Endothelial cell of umbilical vein (primary cell): Measurements from ENCODE around the gene SLC35D2. TPM values are rescaled to one million over a fixed set of nuclear protein-coding genes. Genes with fewer than 3 reads are reported as not detected.

Experiments used
- BruUV-seq: library from RNA; stranded (reverse); fragments of 400-500 nt; replicated peaks from 2 replicates; lab custom pipeline; 2021; lab: Mats Ljungman, UMichigan
- CTCF ChIA-PET: fragments of 300-600, 350-600 bp; sonication (Branson Sonifier 250); formaldehyde crosslinking; loops from one replicate; lab custom pipeline; 2021; ENCODE audit warnings: antibody characterized with exemption, inconsistent platforms; lab: Charles Lee
- POLR2A ChIA-PET: fragments of 300-600, 350-600 bp; sonication (Branson Sonifier 250); formaldehyde crosslinking; loops from one replicate; lab custom pipeline; 2021; ENCODE audit warnings: antibody characterized with exemption, inconsistent platforms; lab: Charles Lee
- DNase-seq: peaks from one replicate; pipeline ENCODE4 v3.0.0-alpha.2; 2011; ENCODE audit warnings: low read depth, low spot score
- FAIRE-seq: peaks from 2 replicates; lab custom pipeline; 2011; peaks lifted over from hg19 to GRCh38; lab: Jason Lieb, UNC
- H2AFZ ChIP-seq: 2 replicates; pipeline ENCODE4 v1.6.0; 2012; ENCODE audit warnings: low read depth, low read length, control low read depth, inconsistent platforms
- H3K27ac ChIP-seq: 2 replicates; pipeline ENCODE4 v1.5.1; 2011; ENCODE audit warnings: low read depth, mild to moderate bottlenecking, control low read depth, low read length, moderate library complexity; ENCODE audit not compliant: insufficient read depth
- H3K27me3 ChIP-seq, 2 experiments: 2 replicates each; pipeline versions ENCODE4 v1.6.0 to v1.6.1; 2011; ENCODE audit warnings: low read length in 2 of 2, mixed read lengths in 1 of 2; ENCODE audit not compliant: control insufficient read depth in 2 of 2, insufficient read depth in 2 of 2
- H3K36me3 ChIP-seq, 2 experiments: 2 replicates in 1 of 2; 3 replicates in 1 of 2; pipeline ENCODE4 v1.5.1; 2011; ENCODE audit warnings: low read length in 2 of 2, mild to moderate bottlenecking in 1 of 2, moderate library complexity in 1 of 2; ENCODE audit not compliant: control insufficient read depth in 2 of 2, insufficient read depth in 2 of 2; ENCODE audit errors: extremely low read depth in 1 of 2
- H3K4me1 ChIP-seq: 3 replicates; pipeline ENCODE4 v1.5.1; 2011; ENCODE audit warnings: mild to moderate bottlenecking, low read length; ENCODE audit not compliant: control insufficient read depth, insufficient read depth; ENCODE audit errors: extremely low read depth
- H3K4me2 ChIP-seq: 2 replicates; pipeline ENCODE4 v1.6.1; 2011; ENCODE audit warnings: low read length, control low read depth, mixed read lengths; ENCODE audit not compliant: insufficient read depth
- H3K4me3 ChIP-seq, 3 experiments: fragments of 200-600 bp in 1 of 3; sonication (generic), shearing (Covaris generic) in 1 of 3; replicated peaks in 1 of 3; 2 replicates each; pipeline ENCODE4 v1.5.1; 2011 to 2016; ENCODE audit warnings: control low read depth in 3 of 3, low read length in 3 of 3, mild to moderate bottlenecking in 2 of 3, inconsistent platforms in 1 of 3, low read depth in 1 of 3, moderate library complexity in 1 of 3; ENCODE audit not compliant: insufficient read depth in 1 of 3
- H3K79me2 ChIP-seq: 2 replicates; pipeline ENCODE4 v1.6.0; 2012; ENCODE audit warnings: low read length, inconsistent platforms; ENCODE audit not compliant: control insufficient read depth, insufficient read depth
- H3K9ac ChIP-seq: replicated peaks from 2 replicates; pipeline ENCODE3; 2011; ENCODE audit warnings: low read length, control low read depth; ENCODE audit not compliant: insufficient read depth; ENCODE audit errors: extremely low read depth
- H3K9me1 ChIP-seq: replicated peaks from 3 replicates; pipeline ENCODE4 v1.6.0; 2011; ENCODE audit warnings: mild to moderate bottlenecking, low read length; ENCODE audit not compliant: control insufficient read depth, insufficient read depth; ENCODE audit errors: extremely low read depth
- H3K9me3 ChIP-seq: replicated peaks from 2 replicates; pipeline ENCODE4 v1.5.1; 2012; ENCODE audit warnings: low read length, inconsistent platforms; ENCODE audit not compliant: control insufficient read depth, insufficient read depth
- H4K20me1 ChIP-seq: replicated peaks from 2 replicates; pipeline ENCODE3; 2011; ENCODE audit warnings: mild to moderate bottlenecking, low read length; ENCODE audit not compliant: control insufficient read depth, insufficient read depth; ENCODE audit errors: extremely low read depth
- CTCF ChIP-seq, 2 donors: IDR thresholded peaks; 1 replicate in 1 of 2; 2 replicates in 1 of 2; pipeline ENCODE4 v1.5.1; 2011; ENCODE audit warnings: low read length in 2 of 2, mild to moderate bottlenecking in 2 of 2, moderate library complexity in 2 of 2, control low read depth in 1 of 2, inconsistent platforms in 1 of 2, low read depth in 1 of 2; ENCODE audit not compliant: insufficient read depth in 1 of 2; ENCODE audit errors: extremely low read depth in 1 of 2
- EZH2 ChIP-seq: IDR thresholded peaks from 2 replicates; pipeline ENCODE4 v1.6.1; 2012; ENCODE audit warnings: borderline replicate concordance, low read depth, mild to moderate bottlenecking, moderate library complexity, low read length, inconsistent platforms; ENCODE audit not compliant: severe bottlenecking
- FOS ChIP-seq: IDR thresholded peaks from 2 replicates; pipeline ENCODE4 v1.6.1; 2011; ENCODE audit warnings: mild to moderate bottlenecking, low read length, moderate library complexity, borderline replicate concordance; ENCODE audit not compliant: insufficient read depth
- GATA2 ChIP-seq: IDR thresholded peaks from 2 replicates; pipeline ENCODE4 v1.7.0; 2011; ENCODE audit warnings: low read depth, mild to moderate bottlenecking, moderate library complexity, mixed read lengths, low read length; ENCODE audit not compliant: insufficient read length, insufficient read depth
- JUN ChIP-seq: IDR thresholded peaks from 2 replicates; pipeline ENCODE4 v1.6.1; 2011; ENCODE audit warnings: borderline replicate concordance, low read depth; ENCODE audit not compliant: insufficient read length, insufficient read depth
- MAX ChIP-seq: IDR thresholded peaks from 2 replicates; pipeline ENCODE4 v1.6.1; 2011; ENCODE audit not compliant: insufficient read depth, insufficient read length
- MYC ChIP-seq: IDR thresholded peaks from one replicate; pipeline ENCODE4 v1.6.1; 2011; ENCODE audit warnings: mild to moderate bottlenecking, low read depth, low read length
- POLR2A ChIP-seq: IDR thresholded peaks from 2 replicates; pipeline ENCODE4 v1.6.1; 2012; ENCODE audit warnings: low read depth, mild to moderate bottlenecking, control low read depth, low read length
- POLR2AphosphoS5 ChIP-seq: IDR thresholded peaks from 2 replicates; pipeline ENCODE4 v1.6.1; 2012; ENCODE audit warnings: low read depth, mild to moderate bottlenecking, control low read depth, low read length, moderate library complexity; ENCODE audit not compliant: insufficient read depth
- dilution Hi-C: fragments of 300-500 bp; cut with MboI; formaldehyde crosslinking; loops from one replicate; pipeline ENCODE4 v1.15.0; 2019; ENCODE audit warnings: low sequenced_read_pairs; ENCODE audit not compliant: extremely low pct_ligation_motif_present
- intact Hi-C: fragments of 100-400 bp; cut with micrococcal nuclease; formaldehyde crosslinking; loops from one replicate; pipeline ENCODE4 v1.10.0; 2022
- polyA plus RNA-seq, 4 experiments: library from polyadenylated mRNA; depleted of rRNA in 3 of 4; stranded (reverse) in 3 of 4; unstranded in 1 of 4; fragments of >200 nt; gene quantifications; 2 replicates each; pipeline versions ENCODE4 v1.2.1 to v1.2.3, GENCODE V29; 2011 to 2012; ENCODE audit warnings: missing spikeins in 1 of 4
- total RNA-seq: library from RNA; stranded (reverse); gene quantifications from 2 replicates; pipeline ENCODE4 v1.2.3, GENCODE V29; 2021

SLC35D2 gene
- total and polyA plus RNA-seq, 2 donors (not counting 3 experiments of a cell fraction or from before 2014, with no cell fraction given) = 21.1 to 29.9 TPM

GRCh38 chr9:96425500-96426169, 42.1 kb upstream of the SLC35D2 start:
- Histone ChIP-seq H4K20me1 (no peaks in the 10 kb centered on the region), H3K9me3 (no peaks in the 10 kb centered on the region), H3K9ac (no peak overlapping the region), H3K36me3 (no peaks in the 10 kb centered on the region), H3K4me2 (no peak overlapping the region), H3K4me3 (no peak overlapping the region), H3K4me1 (peaks cover 8% of the 10 kb centered on the region), H3K9me1 (no peaks in the 10 kb centered on the region), H3K27ac (no peak overlapping the region), H3K79me2 (no peaks in the 10 kb centered on the region), H2AFZ (no peak overlapping the region), H3K27me3 (no peaks in the 10 kb centered on the region)
- FAIRE-seq (no peak), DNase-seq (no peak)
- dilution Hi-C loops = no loop called here
- no TSS peak for BruUV-seq
- ChIA-PET POLR2A (no interaction called here), CTCF (interaction anchor here (1.5 kb wide), 1 partner anchor 16 kb away, joined by 3 read pairs; no protein-coding TSS in a partner anchor)
- intact Hi-C loops = no loop called here
- TF ChIP-seq FOS (no peak), EZH2 (no peak), MAX (no peak), GATA2 (no peak), CTCF (IDR thresholded peaks at IDR 0.05; ENCODE audit: extremely low read depth in 1 of 2, insufficient read depth in 1 of 2, low read depth in 1 of 2, low read length in 2 of 2) (no peak), POLR2AphosphoS5 (no peak), JUN (no peak), MYC (no peak), POLR2A (no peak)
